Measurements from ENCODE around the gene SPOCK3. TPM values are rescaled to one million over a fixed set of nuclear protein-coding genes. Genes with fewer than 3 reads are reported as not detected.
"Not testable (repeated sequence)": the region's sequence is repeated elsewhere in the genome, so short reads cannot be mapped to it uniquely, and the experiment has no call there.

Gene SPOCK3
- polyA plus RNA-seq, 1 experiment: not detected

GRCh38 chr4:166724369-166724768 lies 509.9 kb downstream of the SPOCK3 start:
- no peak overlapping the region for H3K27ac ChIP-seq (ENCODE audit: low read depth, low read length)
- TF ChIP-seq CTCF (IDR thresholded peaks at IDR 0.05; ENCODE audit: low read depth, low read length): no peak
- peaks cover 5% of the 10 kb centered on the region for H3K9me3 ChIP-seq (ENCODE audit: control insufficient read depth, insufficient read depth, low read length)
- H3K4me3 ChIP-seq (ENCODE audit: low read depth, low read length): no peak overlapping the region
- no peaks in the 10 kb centered on the region for H3K27me3 ChIP-seq (ENCODE audit: control insufficient read depth, insufficient read depth, low read length)
- POLR2A ChIA-PET: no interaction called here
- CTCF ChIA-PET: no interaction called here
- no peak for DNase-seq (ENCODE audit: low read depth, low spot score)

GRCh38 chr4:166723532-166724140 lies 510.7 kb downstream of the SPOCK3 start:
- Histone ChIP-seq H3K27me3 (ENCODE audit: control insufficient read depth, insufficient read depth, low read length) (no peaks in the 10 kb centered on the region), H3K9me3 (ENCODE audit: control insufficient read depth, insufficient read depth, low read length) (peaks cover 5% of the 10 kb centered on the region), H3K27ac (ENCODE audit: low read depth, low read length) (no peak overlapping the region), H3K4me3 (ENCODE audit: low read depth, low read length) (no peak overlapping the region)
- ChIA-PET CTCF (no interaction called here), POLR2A (no interaction called here)
- no peak for TF ChIP-seq CTCF (IDR thresholded peaks at IDR 0.05; ENCODE audit: low read depth, low read length)
- DNase-seq (ENCODE audit: low read depth, low spot score): no peak

DNA sequence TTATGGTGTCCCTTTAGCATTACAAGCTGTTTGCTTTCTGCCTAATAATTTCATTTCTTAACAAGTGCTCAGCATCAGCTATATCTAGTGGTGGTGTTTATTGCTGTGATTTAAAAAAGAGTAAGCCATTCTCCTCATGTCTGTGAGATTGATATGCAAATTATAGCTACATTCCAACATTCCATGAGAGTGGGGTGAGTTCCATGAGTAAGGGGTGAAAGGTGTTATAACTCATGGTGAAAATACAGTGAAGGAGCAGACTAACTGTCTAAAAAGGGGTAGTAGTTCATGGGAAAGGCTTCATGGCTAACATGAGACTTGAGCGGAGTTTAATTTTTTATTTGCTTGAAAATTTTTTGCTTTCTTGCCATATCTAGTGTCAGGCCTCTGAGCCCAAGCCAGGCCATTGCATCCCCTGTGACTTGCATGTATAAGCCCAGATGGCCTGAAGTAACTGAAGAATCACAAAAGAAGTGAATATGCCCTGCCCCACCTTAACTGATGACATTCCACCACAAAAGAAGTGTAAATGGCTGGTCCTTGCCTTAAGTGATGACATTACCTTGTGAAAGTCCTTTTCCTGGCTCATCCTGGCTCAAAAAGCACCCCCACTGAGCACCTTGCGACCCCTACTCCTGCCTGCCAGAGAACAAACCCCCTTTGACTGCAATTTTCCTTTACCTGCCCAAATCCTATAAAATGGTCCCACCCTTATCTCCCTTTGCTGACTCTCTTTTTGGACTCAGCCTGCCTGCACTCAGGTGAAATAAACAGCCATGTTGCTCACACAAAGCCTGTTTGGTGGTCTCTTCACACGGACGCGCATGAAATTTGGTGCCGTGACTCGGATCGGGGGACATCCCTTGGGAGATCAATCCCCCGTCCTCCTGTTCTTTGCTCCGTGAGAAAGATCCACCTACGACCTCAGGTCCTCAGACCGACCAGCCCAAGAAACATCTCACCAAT lies 518.3 kb downstream of the SPOCK3 start:
- POLR2A ChIA-PET; H3K4me3 ChIP-seq (ENCODE audit: low read depth, low read length); H3K27ac ChIP-seq (ENCODE audit: low read depth, low read length); DNase-seq (ENCODE audit: low read depth, low spot score); CTCF ChIA-PET; H3K27me3 ChIP-seq (ENCODE audit: control insufficient read depth, insufficient read depth, low read length); H3K9me3 ChIP-seq (ENCODE audit: control insufficient read depth, insufficient read depth, low read length): not testable (repeated sequence)

GRCh38 chr4:166700592-166700991 lies 533.7 kb downstream of the SPOCK3 start:
- POLR2A ChIA-PET: no interaction called here

GRCh38 chr4:166688835-166689234 lies 545.5 kb downstream of the SPOCK3 start:
- Histone ChIP-seq H3K27ac (ENCODE audit: low read depth, low read length) (no peak overlapping the region), H3K9me3 (ENCODE audit: control insufficient read depth, insufficient read depth, low read length) (no peaks in the 10 kb centered on the region), H3K4me3 (ENCODE audit: low read depth, low read length) (no peak overlapping the region), H3K27me3 (ENCODE audit: control insufficient read depth, insufficient read depth, low read length) (no peaks in the 10 kb centered on the region)
- no peak for DNase-seq (ENCODE audit: low read depth, low spot score)
- TF ChIP-seq CTCF (IDR thresholded peaks at IDR 0.05; ENCODE audit: low read depth, low read length): no peak
- ChIA-PET CTCF (no interaction called here), POLR2A (no interaction called here)

More at GRCh38 chr4:166700592-166700991, 533.7 kb downstream of the SPOCK3 start:
- TF ChIP-seq CTCF (IDR thresholded peaks at IDR 0.05; ENCODE audit: low read depth, low read length): no peak
- Histone ChIP-seq H3K27ac (ENCODE audit: low read depth, low read length) (no peak overlapping the region), H3K9me3 (ENCODE audit: control insufficient read depth, insufficient read depth, low read length) (no peaks in the 10 kb centered on the region; the same call in 1 of the 2 replicates), H3K27me3 (ENCODE audit: control insufficient read depth, insufficient read depth, low read length) (no peaks in the 10 kb centered on the region), H3K4me3 (ENCODE audit: low read depth, low read length) (no peak overlapping the region)
- no peak for DNase-seq (ENCODE audit: low read depth, low spot score)
- CTCF ChIA-PET: no interaction called here

All from AG04450 (cell line).